ENCODE measurements around the gene GRPEL2.

The GRPEL2 gene

GRCh38 chr5:149400304-149400703 is 55.0 kb downstream of the GRPEL2 start:
- no peak overlapping the region for H3K4me3 ChIP-seq (replicated peaks; ENCODE audit: low read depth, low read length)
- no peak for TF ChIP-seq CTCF (IDR thresholded peaks at IDR 0.05; ENCODE audit: low read depth, low read length, missing control alignments)
- no peak for DNase-seq (ENCODE audit: extremely low read depth, low read depth)

- TF ChIP-seq CTCF (IDR thresholded peaks at IDR 0.05; ENCODE audit: low read depth, low read length, missing control alignments) = no peak
- no peak for DNase-seq (ENCODE audit: extremely low read depth, low read depth)
- H3K4me3 ChIP-seq (replicated peaks; ENCODE audit: low read depth, low read length) = no peak overlapping the region
These were observed 55.8 kb downstream of the GRPEL2 start for GRCh38 chr5:149401051-149401450.

- no peak for DNase-seq (ENCODE audit: extremely low read depth, low read depth)
- no peak overlapping the region for H3K4me3 ChIP-seq (replicated peaks; ENCODE audit: low read depth, low read length)
- TF ChIP-seq CTCF (IDR thresholded peaks at IDR 0.05; ENCODE audit: low read depth, low read length, missing control alignments) = no peak
These were observed 57.0 kb downstream of the GRPEL2 start for GRCh38 chr5:149402291-149402690.
